GM13977 (cell line): ENCODE results near the gene COL20A1.

Experiments
- DNase-seq: peaks from one replicate; pipeline ENCODE4 v3.0.0; 2012; ENCODE audit warnings: low spot score
- CTCF ChIP-seq: IDR thresholded peaks from 2 replicates; pipeline ENCODE4 v1.5.1; 2012; ENCODE audit warnings: mild to moderate bottlenecking, control low read depth; ENCODE audit not compliant: insufficient read depth; ENCODE audit errors: extremely low read depth, missing control alignments
- in situ Hi-C: fragments of 300-500 bp; cut with MboI; formaldehyde crosslinking; loops from one replicate; pipeline ENCODE4 v1.12.0; 2022; ENCODE audit warnings: low sequenced_read_pairs, low pct_unique_long_range_greater_than_20kb, mixed read lengths, inconsistent platforms; ENCODE audit not compliant: unreplicated experiment

COL20A1 gene

GRCh38 chr20:63275825-63276224 lies 17.2 kb upstream of the COL20A1 start:
- in situ Hi-C loops, result no loop called here
- no peak for TF ChIP-seq CTCF
- no peak for DNase-seq

GRCh38 chr20:63276956-63277355 lies 16.0 kb upstream of the COL20A1 start:
- in situ Hi-C loops, result no loop called here
- TF ChIP-seq CTCF, result no peak
- DNase-seq, result no peak

GRCh38 chr20:63277466-63278272 lies 15.3 kb upstream of the COL20A1 start:
- in situ Hi-C loops, result no loop called here
- TF ChIP-seq CTCF, result no peak
- DNase-seq, result no peak

GRCh38 chr20:63278661-63279060 lies 14.3 kb upstream of the COL20A1 start:
- no peak for TF ChIP-seq CTCF
- in situ Hi-C loops, result no loop called here

GRCh38 chr20:63279931-63280330 lies 13.1 kb upstream of the COL20A1 start:
- no peak for TF ChIP-seq CTCF
- in situ Hi-C loops, result no loop called here
- DNase-seq, result no peak

More at GRCh38 chr20:63278661-63279060, 14.3 kb upstream of the COL20A1 start:
- no peak for DNase-seq

GRCh38 chr20:63280371-63280770 lies 12.6 kb upstream of the COL20A1 start:
- TF ChIP-seq CTCF, result no peak
- no peak for DNase-seq
- in situ Hi-C loops, result no loop called here
